Ovary (tissue), 9 donors: ENCODE measurements around the gene SNRPA1. TPM values are rescaled to one million over a fixed set of nuclear protein-coding genes. Genes with fewer than 3 reads are reported as not detected.

Source experiments
- DNase-seq, 5 donors: peaks; one replicate each; pipeline ENCODE4 v3.0.0-alpha.2; 2019 to 2020
- H3K27ac ChIP-seq, 2 donors: fragments of 200-600 bp; one replicate each; pipeline versions ENCODE4 v1.5.1 to v1.8.0; 2019 to 2022
- H3K27me3 ChIP-seq: fragments of 200-600 bp; one replicate; pipeline ENCODE4 v1.8.0; 2022
- H3K36me3 ChIP-seq: fragments of 200-600 bp; sonication (generic); one replicate; pipeline ENCODE4 v1.5.1; 2019
- H3K4me1 ChIP-seq: one replicate; pipeline ENCODE4 v1.8.1; 2013; ENCODE audit warnings: mild to moderate bottlenecking, moderate library complexity; ENCODE audit not compliant: insufficient read depth
- H3K4me3 ChIP-seq: fragments of 200-600 bp; sonication (generic); one replicate; pipeline ENCODE4 v1.5.1; 2017
- H3K9me3 ChIP-seq, 2 donors: fragments of 200-600 bp in 1 of 2; sonication (generic) in 1 of 2; one replicate each; pipeline versions ENCODE4 v1.5.1 to v1.8.1; 2013 to 2019; ENCODE audit warnings: mild to moderate bottlenecking in 1 of 2, moderate library complexity in 1 of 2
- EP300 ChIP-seq: sonication (generic); formaldehyde crosslinking; IDR thresholded peaks from one replicate; pipeline ENCODE4 v1.6.1; 2017; ENCODE audit warnings: antibody characterized with exemption
- POLR2A ChIP-seq: fragments of 450-650 bp; IDR thresholded peaks from one replicate; pipeline ENCODE4 v1.6.1; 2017; ENCODE audit warnings: antibody characterized with exemption, mild to moderate bottlenecking, moderate library complexity
- WGBS, 3 donors: extraction: QIAGEN DNeasy Blood & Tissue Kit in 1 of 3; methylation state at CpG; one replicate each; pipeline versions ENCODE4 v1.1.5 to v1.1.7; 2013 to 2017; 5-methylcytosine and 5-hydroxymethylcytosine counted together
- intact Hi-C, 4 donors: fragments of 100-400 bp; cut with DNase I; formaldehyde crosslinking; loops; one replicate each; pipeline versions ENCODE4 v1.11.0 to v1.15.1; 2022 to 2023
- polyA plus RNA-seq, 2 donors: library from polyadenylated mRNA; stranded (reverse); fragments of 200-250 nt in 1 of 2; fragments of 350-450 nt in 1 of 2; fragmentation: Illumina TruSeq in 1 of 2; extraction: RNeasy Lipid Tissue Mini Kit (QIAGEN cat#74804) in 1 of 2; gene quantifications; one replicate each; pipeline ENCODE4 v1.2.3, GENCODE V29; 2013 to 2014
- total RNA-seq, 7 donors: library from RNA; depleted of rRNA in 2 of 7; stranded (reverse); fragments of >200 nt in 2 of 7; fragmentation: NEBNext Ultra II Directional in 3 of 7; extraction: Animal tissue kit (Norgen Biotek cat#: 25700) in 3 of 7; gene quantifications; one replicate each; pipeline versions ENCODE4 v1.1.0 to v1.2.4, GENCODE V29; 2016 to 2023
- TF ChIP-seq, protein P1 (sequence below), 3 donors: fragments of 450-650 bp in 2 of 3; fragments of 200-600 bp in 1 of 3; IDR thresholded peaks; one replicate each; pipeline versions ENCODE4 v1.5.1 to v1.8.0; 2016 to 2022; ENCODE audit warnings: antibody characterized with exemption in 3 of 3, mild to moderate bottlenecking in 1 of 3
- donor health status: DM: no; HTN: no; CAD: no; lungs with moderate emphysema.
- donor health status: DM: no; HTN: no; CAD: no.
- donor health status: Bipolar disorder and iron deficiency.
- donor health status: DM: yes; HTN: yes; CAD: no.
- donor health status: DM: no; HTN: no; CAD: no.
- donor health status: DM: yes; HTN: yes; CAD: no.

SNRPA1 gene
- total and polyA plus RNA-seq, 9 donors: 18.6 to 55.1 (median 39.8) TPM

DNA sequence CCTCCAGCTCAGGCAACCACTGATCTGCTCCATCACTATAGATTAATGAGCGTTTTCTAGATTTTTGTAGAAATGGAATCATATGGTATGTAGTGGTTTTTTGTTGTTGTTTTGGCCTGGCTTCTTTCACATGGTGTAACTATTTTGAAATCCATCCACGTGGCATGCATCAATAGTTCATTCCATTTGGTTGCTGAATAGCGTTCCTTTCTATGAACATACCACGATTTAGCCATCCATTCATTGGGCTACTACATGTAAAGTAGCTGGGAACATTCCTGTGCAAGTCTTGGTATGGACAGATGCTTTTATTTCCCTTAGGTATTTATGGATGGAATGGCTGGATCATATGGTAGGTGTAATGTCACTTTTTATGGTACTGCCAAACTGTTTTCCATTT lies 32.5 kb downstream of the SNRPA1 start:
- no peak for DNase-seq
- no peaks in the 10 kb centered on the region for H3K27me3 ChIP-seq
- H3K4me3 ChIP-seq: no peak overlapping the region
- H3K9me3 ChIP-seq: no peaks in the 10 kb centered on the region
- H3K4me1 ChIP-seq: peaks cover 2% of the 10 kb centered on the region
- intact Hi-C loops: loop anchor here in 1 of 4 donors (10.0 kb wide), 1 partner anchor 638 kb away; no protein-coding TSS in a partner anchor
- WGBS, 3 donors: 73 to 78% (median 76%) methylated on average over 4 of the region's 4 CpGs
- no peak overlapping the region for H3K27ac ChIP-seq
- H3K36me3 ChIP-seq: no peaks in the 10 kb centered on the region
- no peak for TF ChIP-seq POLR2A
- TF ChIP-seq EP300: no peak
- TF ChIP-seq, protein P1, sequence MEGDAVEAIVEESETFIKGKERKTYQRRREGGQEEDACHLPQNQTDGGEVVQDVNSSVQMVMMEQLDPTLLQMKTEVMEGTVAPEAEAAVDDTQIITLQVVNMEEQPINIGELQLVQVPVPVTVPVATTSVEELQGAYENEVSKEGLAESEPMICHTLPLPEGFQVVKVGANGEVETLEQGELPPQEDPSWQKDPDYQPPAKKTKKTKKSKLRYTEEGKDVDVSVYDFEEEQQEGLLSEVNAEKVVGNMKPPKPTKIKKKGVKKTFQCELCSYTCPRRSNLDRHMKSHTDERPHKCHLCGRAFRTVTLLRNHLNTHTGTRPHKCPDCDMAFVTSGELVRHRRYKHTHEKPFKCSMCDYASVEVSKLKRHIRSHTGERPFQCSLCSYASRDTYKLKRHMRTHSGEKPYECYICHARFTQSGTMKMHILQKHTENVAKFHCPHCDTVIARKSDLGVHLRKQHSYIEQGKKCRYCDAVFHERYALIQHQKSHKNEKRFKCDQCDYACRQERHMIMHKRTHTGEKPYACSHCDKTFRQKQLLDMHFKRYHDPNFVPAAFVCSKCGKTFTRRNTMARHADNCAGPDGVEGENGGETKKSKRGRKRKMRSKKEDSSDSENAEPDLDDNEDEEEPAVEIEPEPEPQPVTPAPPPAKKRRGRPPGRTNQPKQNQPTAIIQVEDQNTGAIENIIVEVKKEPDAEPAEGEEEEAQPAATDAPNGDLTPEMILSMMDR (IDR thresholded peaks at IDR 0.05): no peak

DNA sequence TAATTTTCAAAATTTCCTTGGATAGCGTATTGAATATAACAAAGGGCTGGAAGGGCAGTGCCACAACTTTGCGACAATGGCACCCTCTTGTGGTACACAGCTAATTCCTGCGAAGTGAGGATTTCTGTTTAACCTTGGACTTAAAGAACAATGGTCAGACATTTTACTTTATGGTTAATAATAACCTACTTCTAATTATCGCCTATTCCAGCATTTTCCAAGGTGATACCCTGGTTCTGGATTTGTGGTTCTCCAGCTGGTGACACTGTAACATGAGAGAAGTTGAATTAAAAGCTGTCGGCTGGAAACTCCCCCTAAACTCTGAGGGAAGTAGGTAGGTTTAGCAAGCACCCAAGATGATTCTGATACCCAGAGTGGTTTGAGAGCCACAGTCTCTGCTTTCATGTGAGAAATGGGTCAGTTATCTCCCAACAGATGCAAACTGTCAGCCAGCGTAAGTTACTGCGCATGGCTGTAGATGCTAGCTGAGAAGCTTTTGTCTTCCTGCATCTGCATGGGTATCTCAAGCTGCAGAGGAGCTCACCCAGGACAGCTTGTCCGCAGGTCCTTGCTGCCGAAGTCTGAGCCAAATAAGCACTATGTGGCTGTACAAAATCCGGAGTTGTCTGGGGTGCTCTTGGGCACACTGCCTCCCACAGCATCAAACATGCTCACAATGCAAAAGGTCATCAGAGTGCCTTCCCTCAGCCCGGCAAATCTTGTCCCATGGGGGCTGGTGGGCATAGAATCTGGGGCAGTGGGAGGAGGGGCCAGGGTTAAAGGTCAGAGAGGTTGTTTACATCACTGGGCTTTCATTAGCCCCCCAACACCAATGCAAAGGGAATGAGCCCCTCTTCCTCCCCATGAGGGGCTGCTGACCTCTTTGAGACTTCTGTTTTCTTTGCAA lies 36.6 kb downstream of the SNRPA1 start:
- Histone ChIP-seq H3K36me3 (no peaks in the 10 kb centered on the region), H3K27ac (no peak overlapping the region), H3K9me3 (no peaks in the 10 kb centered on the region), H3K4me1 (peaks cover 5% of the 10 kb centered on the region), H3K4me3 (no peak overlapping the region), H3K27me3 (no peaks in the 10 kb centered on the region)
- DNase-seq: peak; percentile 53 to 79 (median 61)
- TF ChIP-seq, protein P1 (IDR thresholded peaks at IDR 0.05): peak; percentile 69 to 93 (median 92)
- TF ChIP-seq POLR2A (no peak), EP300 (no peak)
- intact Hi-C loops: loop anchor here in 3 of 4 donors (2.0 to 10.0 kb wide), 5 partner anchors 134 to 341 kb away; partner anchors contain the start of gene LRRK1 (in 2 of the 3)
- 15 to 19% (median 16%) methylated on average over 11 of the region's 11 CpGs for WGBS, 3 donors

DNA sequence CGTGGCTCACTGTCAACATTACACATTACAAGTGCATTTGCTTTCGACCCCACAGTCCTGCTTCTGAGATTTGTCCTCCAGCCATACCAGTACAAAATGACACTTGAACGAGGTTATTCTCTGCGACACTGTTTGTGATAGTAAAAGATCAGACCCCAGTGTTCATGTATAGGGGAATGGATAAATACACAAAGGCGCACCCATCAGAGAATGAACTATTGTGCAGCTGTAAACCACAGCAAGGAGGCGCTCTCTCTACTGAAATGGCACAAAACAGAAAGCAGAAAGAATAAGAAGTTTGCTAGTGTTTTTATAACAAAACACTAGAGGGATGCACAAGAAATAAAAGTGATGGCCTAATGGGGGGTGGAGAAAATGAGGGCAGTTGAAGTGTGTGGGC lies 38.3 kb downstream of the SNRPA1 start:
- H3K4me1 ChIP-seq: peaks cover 5% of the 10 kb centered on the region
- no peaks in the 10 kb centered on the region for H3K9me3 ChIP-seq
- H3K4me3 ChIP-seq: no peak overlapping the region
- no peak overlapping the region for H3K27ac ChIP-seq
- TF ChIP-seq EP300 (no peak), POLR2A (no peak)
- TF ChIP-seq, protein P1 (IDR thresholded peaks at IDR 0.05): no peak
- no peaks in the 10 kb centered on the region for H3K36me3 ChIP-seq
- 88 to 91% (median 90%) methylated on average over 6 of the region's 6 CpGs for WGBS, 3 donors
- no peaks in the 10 kb centered on the region for H3K27me3 ChIP-seq
- DNase-seq: no peak
- intact Hi-C loops: loop anchor here (1.0 to 10.0 kb wide), 5 partner anchors 132 to 339 kb away; partner anchors contain the start of gene LRRK1 (in 2 of the 4)

DNA sequence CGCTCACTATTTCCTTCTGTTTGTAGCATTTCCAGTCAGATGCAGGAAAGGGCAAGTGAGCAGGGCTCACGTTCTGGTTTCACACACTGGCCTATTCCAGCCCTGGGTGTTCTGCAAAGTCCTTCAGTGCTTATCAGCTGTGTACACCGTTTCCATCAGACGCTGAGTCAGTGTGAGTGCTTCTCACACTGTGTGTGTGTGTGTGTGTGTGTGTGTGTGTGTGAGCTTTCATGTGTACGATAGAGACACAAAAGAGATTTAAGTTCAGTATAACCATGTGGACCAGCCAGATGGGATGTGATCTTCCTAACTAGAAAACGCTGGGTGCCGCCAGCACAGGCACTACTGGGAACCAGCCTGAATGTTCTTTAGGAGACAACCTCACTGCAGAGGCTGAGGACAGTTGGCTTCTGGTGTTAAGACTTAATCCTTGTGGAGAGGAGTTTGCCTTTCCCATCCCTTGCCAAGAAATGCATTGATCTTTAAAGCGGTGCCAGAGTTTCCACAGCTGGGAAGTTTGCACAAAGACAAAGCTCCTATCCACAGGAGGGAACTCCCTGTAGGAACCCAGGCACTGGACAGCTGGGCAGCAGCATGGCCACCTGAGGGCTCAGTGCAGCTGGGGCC lies 39.3 kb downstream of the SNRPA1 start:
- TF ChIP-seq EP300: no peak
- TF ChIP-seq, protein P1 (IDR thresholded peaks at IDR 0.05): no peak
- TF ChIP-seq POLR2A: no peak
- Histone ChIP-seq H3K27me3 (no peaks in the 10 kb centered on the region), H3K36me3 (no peaks in the 10 kb centered on the region), H3K9me3 (no peaks in the 10 kb centered on the region), H3K27ac (no peak overlapping the region), H3K4me1 (peaks cover 5% of the 10 kb centered on the region), H3K4me3 (no peak overlapping the region)
- DNase-seq: peak in 2 of 5 donors; percentile 43 to 58
- intact Hi-C loops: loop anchor here (1.0 to 10.0 kb wide), 7 partner anchors 131 to 338 kb away; partner anchors contain the start of gene LRRK1 (in 2 of the 4)
- 12 to 26% (median 22%) methylated on average over 8 of the region's 8 CpGs for WGBS, 3 donors
